NB4 (cell line): Measurements from ENCODE around the gene CACYBP.

Experiments used
- POLR2A ChIP-seq: IDR thresholded peaks from 2 replicates; pipeline ENCODE4 v1.6.1; 2011; ENCODE audit warnings: mild to moderate bottlenecking; ENCODE audit not compliant: insufficient read length; ENCODE audit errors: extremely low read depth
- TF ChIP-seq, protein P1 (sequence below): IDR thresholded peaks from one replicate; pipeline ENCODE4 v1.5.1; 2012; ENCODE audit warnings: low read depth, low read length

DNA sequence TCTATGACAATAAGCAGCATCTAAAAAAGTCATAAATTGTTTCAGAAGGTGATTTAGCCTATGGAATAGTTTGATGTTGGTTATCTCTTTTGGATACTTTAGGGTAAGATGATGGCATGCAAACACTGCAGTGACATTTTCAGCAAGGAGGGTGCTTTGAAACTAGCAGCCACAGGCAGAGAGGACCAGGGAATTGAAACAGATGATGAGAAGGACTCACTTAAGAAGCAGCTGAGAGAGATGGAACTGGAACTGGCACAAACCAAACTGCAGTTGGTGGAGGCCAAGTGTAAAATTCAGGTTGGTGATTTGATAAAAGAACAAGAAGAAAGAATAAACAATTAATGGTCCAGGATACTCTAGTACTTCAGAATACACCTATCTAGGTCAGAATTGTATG, 11.2 kb upstream of the CACYBP start:
- TF ChIP-seq, protein P1, sequence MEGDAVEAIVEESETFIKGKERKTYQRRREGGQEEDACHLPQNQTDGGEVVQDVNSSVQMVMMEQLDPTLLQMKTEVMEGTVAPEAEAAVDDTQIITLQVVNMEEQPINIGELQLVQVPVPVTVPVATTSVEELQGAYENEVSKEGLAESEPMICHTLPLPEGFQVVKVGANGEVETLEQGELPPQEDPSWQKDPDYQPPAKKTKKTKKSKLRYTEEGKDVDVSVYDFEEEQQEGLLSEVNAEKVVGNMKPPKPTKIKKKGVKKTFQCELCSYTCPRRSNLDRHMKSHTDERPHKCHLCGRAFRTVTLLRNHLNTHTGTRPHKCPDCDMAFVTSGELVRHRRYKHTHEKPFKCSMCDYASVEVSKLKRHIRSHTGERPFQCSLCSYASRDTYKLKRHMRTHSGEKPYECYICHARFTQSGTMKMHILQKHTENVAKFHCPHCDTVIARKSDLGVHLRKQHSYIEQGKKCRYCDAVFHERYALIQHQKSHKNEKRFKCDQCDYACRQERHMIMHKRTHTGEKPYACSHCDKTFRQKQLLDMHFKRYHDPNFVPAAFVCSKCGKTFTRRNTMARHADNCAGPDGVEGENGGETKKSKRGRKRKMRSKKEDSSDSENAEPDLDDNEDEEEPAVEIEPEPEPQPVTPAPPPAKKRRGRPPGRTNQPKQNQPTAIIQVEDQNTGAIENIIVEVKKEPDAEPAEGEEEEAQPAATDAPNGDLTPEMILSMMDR = no peak
- no peak for TF ChIP-seq POLR2A
